Immature natural killer cell (primary cell): Measurements from ENCODE around the gene PIANP. TPM values are rescaled to one million over a fixed set of nuclear protein-coding genes. Genes with fewer than 3 reads are reported as not detected.
A peak's percentile ranks its signal among the peaks of the same experiment; 100 is the strongest.
"Not testable (repeated sequence)": the region's sequence is repeated elsewhere in the genome, so short reads cannot be mapped to it uniquely, and the experiment has no call there.

ENCODE experiments used
- DNase-seq, 3 donors: peaks; one replicate each; pipeline ENCODE4 v3.0.0; 2022; ENCODE audit warnings: mixed read lengths in 1 of 3
- H3K27ac Mint-ChIP-seq, 6 donors: one replicate each; pipeline ENCODE4 v1.8.0; 2020; ENCODE audit warnings: mixed read lengths in 6 of 6, mild to moderate bottlenecking in 5 of 6, inconsistent platforms in 4 of 6, moderate library complexity in 3 of 6
- H3K27me3 Mint-ChIP-seq, 3 donors: one replicate each; pipeline ENCODE4 v1.8.0; 2020 to 2021; ENCODE audit warnings: low read depth in 3 of 3, mild to moderate bottlenecking in 3 of 3, mixed read lengths in 3 of 3, moderate library complexity in 3 of 3, inconsistent platforms in 1 of 3
- H3K36me3 Mint-ChIP-seq, 3 donors: one replicate each; pipeline ENCODE4 v1.8.0; 2020; ENCODE audit warnings: mixed read lengths in 3 of 3, inconsistent platforms in 2 of 3, mild to moderate bottlenecking in 2 of 3
- H3K4me1 Mint-ChIP-seq, 2 donors: one replicate each; pipeline ENCODE4 v1.8.0; 2020; ENCODE audit warnings: inconsistent platforms in 2 of 2, mild to moderate bottlenecking in 2 of 2, mixed read lengths in 2 of 2, moderate library complexity in 1 of 2
- H3K4me3 Mint-ChIP-seq, 5 donors: one replicate each; pipeline ENCODE4 v1.8.0; 2020; ENCODE audit warnings: mild to moderate bottlenecking in 5 of 5, mixed read lengths in 5 of 5, inconsistent platforms in 3 of 5, moderate library complexity in 3 of 5
- H3K9me3 Mint-ChIP-seq, 6 donors: one replicate each; pipeline ENCODE4 v1.8.0; 2020; ENCODE audit warnings: mild to moderate bottlenecking in 6 of 6, mixed read lengths in 6 of 6, inconsistent platforms in 4 of 6, moderate library complexity in 3 of 6
- polyA plus RNA-seq, 3 donors: library from polyadenylated mRNA; unstranded; fragments of 300-500 nt; fragmentation: Illumina TruSeq; gene quantifications; one replicate each; pipeline ENCODE4 v1.2.3, GENCODE V29; 2021

The PIANP gene
- polyA plus RNA-seq = not detected

GRCh38 chr12:6700646-6701051 is at the start of gene PIANP:
Gene PIANP, minus strand, starts transcription at chr12:6700815. Its CDS starts 2,754 bp downstream, at chr12:6698061.
- Mint-ChIP-seq H3K36me3 (peaks cover 0 to 4% (median 0%) of the 10 kb centered on the region in 3 donors), H3K27me3 (peaks cover 31 to 42% (median 32%) of the 10 kb centered on the region in 3 donors), H3K9me3 (no peaks in the 10 kb centered on the region), H3K4me1 (peaks cover 8 to 14% of the 10 kb centered on the region in 2 donors), H3K27ac (no peak within 1 kb of the TSS), H3K4me3 (peak within 1 kb of the TSS; percentile 46 to 62 (median 49))
- DNase-seq = peak in 1 of 3 donors; percentile 18

GRCh38 chr12:6748761-6749160 is 48.1 kb upstream of the PIANP start:
- peaks cover 5 to 9% (median 7%) of the 10 kb centered on the region in 3 donors for H3K27me3 Mint-ChIP-seq
- DNase-seq = no peak
- H3K36me3 Mint-ChIP-seq = peaks cover 21 to 34% (median 22%) of the 10 kb centered on the region in 3 donors
- peaks cover 22 to 25% of the 10 kb centered on the region in 2 donors for H3K4me1 Mint-ChIP-seq
- no peaks in the 10 kb centered on the region for H3K9me3 Mint-ChIP-seq
- H3K4me3 Mint-ChIP-seq = no peak overlapping the region
- peak overlapping the region in 1 of 6 donors; percentile 9 for H3K27ac Mint-ChIP-seq

- peak overlapping the region in 3 of 6 donors; percentile 1 to 35 (median 10) for H3K27ac Mint-ChIP-seq
- H3K4me1 Mint-ChIP-seq = peaks cover 11 to 16% of the 10 kb centered on the region in 2 donors
- DNase-seq = no peak
- no peaks in the 10 kb centered on the region for H3K9me3 Mint-ChIP-seq
- peaks cover 1 to 3% (median 2%) of the 10 kb centered on the region in 3 donors for H3K27me3 Mint-ChIP-seq
- peaks cover 21 to 34% (median 22%) of the 10 kb centered on the region in 3 donors for H3K36me3 Mint-ChIP-seq
- no peak overlapping the region for H3K4me3 Mint-ChIP-seq
Measured at GRCh38 chr12:6747216-6747615, 46.6 kb upstream of the PIANP start.

- no peak for DNase-seq
- Mint-ChIP-seq H3K9me3 (no peaks in the 10 kb centered on the region), H3K27me3 (peaks cover 1 to 3% (median 2%) of the 10 kb centered on the region in 3 donors), H3K36me3 (peaks cover 19 to 33% (median 22%) of the 10 kb centered on the region in 3 donors), H3K4me3 (no peak overlapping the region), H3K27ac (peak overlapping the region in 4 of 6 donors; percentile 5 to 40 (median 21)), H3K4me1 (peaks cover 0 to 6% of the 10 kb centered on the region in 2 donors)
Measured at GRCh38 chr12:6745741-6746525, 45.3 kb upstream of the PIANP start.

- H3K36me3 Mint-ChIP-seq = peaks cover 13 to 20% (median 14%) of the 10 kb centered on the region in 3 donors
- H3K4me1 Mint-ChIP-seq, DNase-seq, H3K27me3 Mint-ChIP-seq, H3K27ac Mint-ChIP-seq, H3K4me3 Mint-ChIP-seq, H3K9me3 Mint-ChIP-seq: not testable (repeated sequence)
Measured at GRCh38 chr12:6743300-6743699, 42.7 kb upstream of the PIANP start.

GRCh38 chr12:6742834-6743233 is 42.2 kb upstream of the PIANP start:
- peaks cover 0 to 2% (median 1%) of the 10 kb centered on the region in 3 donors for H3K27me3 Mint-ChIP-seq
- H3K27ac Mint-ChIP-seq = no peak overlapping the region
- no peak for DNase-seq
- H3K9me3 Mint-ChIP-seq = no peaks in the 10 kb centered on the region
- no peak overlapping the region for H3K4me3 Mint-ChIP-seq
- peaks cover 9 to 15% (median 9%) of the 10 kb centered on the region in 3 donors for H3K36me3 Mint-ChIP-seq
- H3K4me1 Mint-ChIP-seq = peaks cover 0 to 4% of the 10 kb centered on the region in 2 donors

- not testable (repeated sequence) for H3K4me3 Mint-ChIP-seq, H3K27ac Mint-ChIP-seq, H3K9me3 Mint-ChIP-seq, DNase-seq, H3K36me3 Mint-ChIP-seq, H3K27me3 Mint-ChIP-seq, H3K4me1 Mint-ChIP-seq
Measured at GRCh38 chr12:6742080-6742479, 41.5 kb upstream of the PIANP start.

GRCh38 chr12:6736754-6737153 is 36.1 kb upstream of the PIANP start:
- no peak overlapping the region for H3K27ac Mint-ChIP-seq

GRCh38 chr12:6735448-6736191 is 35.0 kb upstream of the PIANP start:
- Mint-ChIP-seq H3K27me3 (no peaks in the 10 kb centered on the region), H3K36me3 (peaks cover 6 to 9% (median 7%) of the 10 kb centered on the region in 3 donors)

More at GRCh38 chr12:6736754-6737153, 36.1 kb upstream of the PIANP start:
- no peak for DNase-seq
- Mint-ChIP-seq H3K27me3 (peaks cover 0 to 2% (median 0%) of the 10 kb centered on the region in 3 donors), H3K9me3 (no peaks in the 10 kb centered on the region), H3K4me1 (peaks cover 4 to 6% of the 10 kb centered on the region in 2 donors), H3K36me3 (no peaks in the 10 kb centered on the region), H3K4me3 (no peak overlapping the region)

GRCh38 chr12:6734506-6735387 is 34.1 kb upstream of the PIANP start:
- Mint-ChIP-seq H3K36me3 (peaks cover 6 to 17% (median 12%) of the 10 kb centered on the region in 3 donors), H3K4me3 (no peak overlapping the region), H3K27ac (no peak overlapping the region), H3K9me3 (no peaks in the 10 kb centered on the region), H3K27me3 (no peaks in the 10 kb centered on the region), H3K4me1 (peaks cover 4 to 6% of the 10 kb centered on the region in 2 donors)
- DNase-seq = no peak

More at GRCh38 chr12:6735448-6736191, 35.0 kb upstream of the PIANP start:
- H3K4me1 Mint-ChIP-seq = peaks cover 4 to 6% of the 10 kb centered on the region in 2 donors
- H3K27ac Mint-ChIP-seq = peak overlapping the region in 2 of 6 donors; percentile 8 to 51
- DNase-seq = peak; percentile 10 to 45 (median 30)
- no peak overlapping the region for H3K4me3 Mint-ChIP-seq
- H3K9me3 Mint-ChIP-seq = no peaks in the 10 kb centered on the region

GRCh38 chr12:6730169-6730568 is 29.6 kb upstream of the PIANP start:
- DNase-seq = no peak
- peak overlapping the region in 1 of 6 donors; percentile 57 for H3K27ac Mint-ChIP-seq
- peaks cover 10 to 15% of the 10 kb centered on the region in 2 donors for H3K4me1 Mint-ChIP-seq
- H3K36me3 Mint-ChIP-seq = peaks cover 17 to 37% (median 17%) of the 10 kb centered on the region in 3 donors
- H3K9me3 Mint-ChIP-seq = no peaks in the 10 kb centered on the region
- no peaks in the 10 kb centered on the region for H3K27me3 Mint-ChIP-seq
- H3K4me3 Mint-ChIP-seq = no peak overlapping the region

GRCh38 chr12:6729186-6729585 is 28.6 kb upstream of the PIANP start:
- Mint-ChIP-seq H3K36me3 (peaks cover 17 to 37% (median 17%) of the 10 kb centered on the region in 3 donors), H3K9me3 (no peaks in the 10 kb centered on the region), H3K4me1 (peaks cover 16 to 23% of the 10 kb centered on the region in 2 donors), H3K27ac (no peak overlapping the region), H3K4me3 (no peak overlapping the region), H3K27me3 (peaks cover 0 to 3% (median under 1%) of the 10 kb centered on the region in 3 donors)
- no peak for DNase-seq

GRCh38 chr12:6725350-6725749 is 24.7 kb upstream of the PIANP start:
- Mint-ChIP-seq H3K4me1 (peaks cover 24 to 33% of the 10 kb centered on the region in 2 donors), H3K27me3 (peaks cover 9 to 11% (median 9%) of the 10 kb centered on the region in 3 donors), H3K36me3 (peaks cover 9 to 27% (median 12%) of the 10 kb centered on the region in 3 donors), H3K4me3 (peak overlapping the region; percentile 39 to 92 (median 54)), H3K9me3 (peaks cover 0 to 2% (median 0%) of the 10 kb centered on the region in 6 donors), H3K27ac (peak overlapping the region; percentile 10 to 76 (median 56))
- DNase-seq = no peak
